Measurements from ENCODE around the gene CASR. TPM values are rescaled to one million over a fixed set of nuclear protein-coding genes. Genes with fewer than 3 reads are reported as not detected.

CASR gene
- total RNA-seq, 4 donors from 2014 or later: under 0.01 to 0.19 TPM; not detected in 2

GRCh38 chr3:122316368-122316767, 132.9 kb downstream of the CASR start:
- intact Hi-C loops (cut with DNase I): no loop called here
- H3K4me3 ChIP-seq: no peak overlapping the region
- no peaks in the 10 kb centered on the region for H3K9me3 ChIP-seq
- peaks cover 0 to 12% (median 0%) of the 10 kb centered on the region in 4 donors for H3K27me3 ChIP-seq
- 93% methylated on average over 5 of the region's 5 CpGs for WGBS
- no peaks in the 10 kb centered on the region for H3K36me3 ChIP-seq
- H3K4me1 ChIP-seq: no peaks in the 10 kb centered on the region
- no peak overlapping the region for H3K27ac ChIP-seq (replicated peaks in 1 of 4)
- no peak for TF ChIP-seq EP300 (IDR thresholded peaks at IDR 0.05)
- TF ChIP-seq, protein P1, sequence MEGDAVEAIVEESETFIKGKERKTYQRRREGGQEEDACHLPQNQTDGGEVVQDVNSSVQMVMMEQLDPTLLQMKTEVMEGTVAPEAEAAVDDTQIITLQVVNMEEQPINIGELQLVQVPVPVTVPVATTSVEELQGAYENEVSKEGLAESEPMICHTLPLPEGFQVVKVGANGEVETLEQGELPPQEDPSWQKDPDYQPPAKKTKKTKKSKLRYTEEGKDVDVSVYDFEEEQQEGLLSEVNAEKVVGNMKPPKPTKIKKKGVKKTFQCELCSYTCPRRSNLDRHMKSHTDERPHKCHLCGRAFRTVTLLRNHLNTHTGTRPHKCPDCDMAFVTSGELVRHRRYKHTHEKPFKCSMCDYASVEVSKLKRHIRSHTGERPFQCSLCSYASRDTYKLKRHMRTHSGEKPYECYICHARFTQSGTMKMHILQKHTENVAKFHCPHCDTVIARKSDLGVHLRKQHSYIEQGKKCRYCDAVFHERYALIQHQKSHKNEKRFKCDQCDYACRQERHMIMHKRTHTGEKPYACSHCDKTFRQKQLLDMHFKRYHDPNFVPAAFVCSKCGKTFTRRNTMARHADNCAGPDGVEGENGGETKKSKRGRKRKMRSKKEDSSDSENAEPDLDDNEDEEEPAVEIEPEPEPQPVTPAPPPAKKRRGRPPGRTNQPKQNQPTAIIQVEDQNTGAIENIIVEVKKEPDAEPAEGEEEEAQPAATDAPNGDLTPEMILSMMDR (IDR thresholded peaks at IDR 0.05): no peak
- no peak for TF ChIP-seq POLR2A (IDR thresholded peaks at IDR 0.05; ENCODE audit: low read depth)
- no peak for TF ChIP-seq POLR2AphosphoS5 (IDR thresholded peaks at IDR 0.05)
- no peak for DNase-seq (ENCODE audit: extremely low spot score)

DNA sequence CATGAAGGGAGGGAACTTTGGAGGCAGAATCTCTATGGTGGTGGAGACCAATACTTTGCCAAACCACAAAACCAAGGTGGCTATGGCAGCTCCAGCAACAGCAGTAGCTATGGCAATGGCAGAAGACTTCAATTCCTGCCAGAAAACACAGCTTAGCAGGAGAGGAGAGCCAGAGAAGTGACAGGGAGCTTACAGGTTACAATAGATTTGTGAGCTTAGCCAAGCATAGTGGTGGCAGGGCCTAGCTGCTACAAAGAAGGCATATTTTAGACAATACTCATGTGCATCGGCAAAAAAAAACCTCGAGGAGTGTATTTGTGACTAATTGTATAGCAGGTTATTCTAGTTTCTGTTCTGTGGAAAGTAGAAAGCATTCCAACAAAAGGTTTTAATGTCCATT, 135.2 kb downstream of the CASR start:
- intact Hi-C loops (cut with DNase I): no loop called here
- Histone ChIP-seq H3K27me3 (peaks cover 0 to 12% (median 0%) of the 10 kb centered on the region in 4 donors), H3K27ac (replicated peaks in 1 of 4) (no peak overlapping the region), H3K4me1 (no peaks in the 10 kb centered on the region), H3K4me3 (no peak overlapping the region), H3K36me3 (no peaks in the 10 kb centered on the region), H3K9me3 (no peaks in the 10 kb centered on the region)
- TF ChIP-seq POLR2A (IDR thresholded peaks at IDR 0.05; ENCODE audit: low read depth) (no peak), EP300 (IDR thresholded peaks at IDR 0.05) (no peak)
- TF ChIP-seq, protein P1 (IDR thresholded peaks at IDR 0.05): no peak
- 87% methylated on average over 2 of the region's 2 CpGs for WGBS
- DNase-seq (ENCODE audit: extremely low spot score): no peak

DNA sequence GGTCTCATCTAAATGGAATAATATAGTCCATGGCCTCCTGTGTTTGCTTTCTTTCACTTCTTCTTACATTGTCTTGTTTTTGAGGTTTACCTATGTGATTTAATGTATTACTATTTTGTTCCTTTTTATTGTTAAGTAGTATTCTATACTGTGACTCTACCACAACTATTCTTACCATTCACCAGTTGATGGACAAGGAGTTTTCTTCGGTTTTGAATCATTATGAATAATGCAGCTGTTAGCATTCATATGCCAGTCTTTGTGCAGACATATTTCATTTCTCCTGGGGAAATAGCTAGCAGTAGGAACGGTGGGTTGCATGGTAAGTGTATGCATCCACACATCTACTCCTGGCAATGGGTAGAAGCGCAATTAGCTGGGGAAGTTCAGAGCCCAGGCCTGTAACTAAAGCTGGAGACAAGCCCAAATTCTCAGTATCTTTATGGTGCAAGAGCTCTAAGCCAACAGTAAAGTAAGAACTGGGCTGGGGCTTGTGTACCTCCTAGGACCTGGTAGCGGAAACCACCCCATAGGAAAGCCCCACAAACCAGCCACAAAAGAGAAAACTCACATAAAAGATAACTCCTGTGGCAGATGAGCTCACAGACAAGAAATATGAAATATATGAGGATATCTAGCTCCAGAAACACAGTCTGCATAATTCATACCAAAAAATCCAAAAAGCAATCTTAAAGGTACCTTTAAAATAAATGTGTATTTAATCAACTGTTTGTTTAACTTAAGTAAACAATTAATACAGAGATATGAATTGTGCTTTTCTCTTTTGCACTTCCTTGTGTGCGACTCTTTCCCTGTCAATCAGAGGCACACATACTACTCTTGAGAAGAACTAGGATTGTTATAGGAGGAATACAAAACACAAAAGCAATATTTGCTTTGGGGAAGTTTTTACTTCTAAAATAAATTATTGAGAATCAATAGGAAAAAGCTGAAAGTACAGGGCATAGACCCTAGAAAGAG, 138.9 kb downstream of the CASR start:
- no peak for TF ChIP-seq EP300 (IDR thresholded peaks at IDR 0.05)
- no peak for TF ChIP-seq POLR2A (IDR thresholded peaks at IDR 0.05; ENCODE audit: low read depth)
- no peak for DNase-seq (ENCODE audit: extremely low spot score)
- no peak overlapping the region for H3K4me3 ChIP-seq
- WGBS: 62% methylated on average over 5 of the region's 5 CpGs
- H3K27ac ChIP-seq (replicated peaks in 1 of 4): no peak overlapping the region
- intact Hi-C loops (cut with DNase I): no loop called here
- H3K4me1 ChIP-seq: no peaks in the 10 kb centered on the region
- no peaks in the 10 kb centered on the region for H3K27me3 ChIP-seq
- no peaks in the 10 kb centered on the region for H3K36me3 ChIP-seq
- H3K9me3 ChIP-seq: no peaks in the 10 kb centered on the region

DNA sequence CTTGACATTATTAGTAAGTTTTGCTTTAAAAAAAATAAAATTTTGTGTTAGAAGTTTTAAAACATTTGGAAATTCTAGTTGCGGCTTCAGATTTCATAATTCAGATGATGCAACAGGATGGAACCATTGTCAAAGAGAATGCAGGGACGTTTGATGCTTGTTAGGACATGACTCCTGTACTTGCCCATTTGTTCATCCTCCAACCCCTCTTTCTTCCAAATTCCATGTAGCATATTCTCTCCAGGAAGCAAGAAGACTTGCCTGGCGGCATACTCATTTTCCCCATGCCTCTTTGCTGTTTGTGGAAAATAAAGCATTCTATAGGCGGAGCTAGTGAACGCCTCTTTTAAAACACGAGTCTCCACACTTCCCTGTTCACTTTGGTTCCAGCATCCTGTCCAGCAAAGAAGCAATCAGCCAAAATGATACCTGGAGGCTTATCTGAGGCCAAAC, 141.4 kb downstream of the CASR start, which contains the start of gene CSTA:
Gene CSTA, plus strand, starts transcription at position 378 of the 453 bp plus-strand sequence. Its CDS starts 45 bp downstream, at position 423.
- Histone ChIP-seq H3K4me1 (no peaks in the 10 kb centered on the region), H3K27me3 (no peaks in the 10 kb centered on the region), H3K9me3 (no peaks in the 10 kb centered on the region), H3K4me3 (peak within 1 kb of the TSS in 2 of 4 donors; percentile 2 to 28), H3K36me3 (no peaks in the 10 kb centered on the region), H3K27ac (replicated peaks in 1 of 4) (no peak within 1 kb of the TSS)
- no peak for TF ChIP-seq POLR2AphosphoS5 (IDR thresholded peaks at IDR 0.05)
- TF ChIP-seq, protein P1 (IDR thresholded peaks at IDR 0.05): no peak
- no peak for TF ChIP-seq EP300 (IDR thresholded peaks at IDR 0.05)
- TF ChIP-seq POLR2A (IDR thresholded peaks at IDR 0.05; ENCODE audit: low read depth): no peak
- intact Hi-C loops (cut with DNase I): no loop called here
- no peak for DNase-seq (ENCODE audit: extremely low spot score)
- 61% methylated on average over 6 of the region's 6 CpGs for WGBS

- Histone ChIP-seq H3K36me3 (no peaks in the 10 kb centered on the region), H3K27ac (replicated peaks in 1 of 4) (no peak overlapping the region), H3K27me3 (no peaks in the 10 kb centered on the region), H3K4me3 (no peak overlapping the region), H3K4me1 (no peaks in the 10 kb centered on the region), H3K9me3 (no peaks in the 10 kb centered on the region)
- intact Hi-C loops (cut with DNase I): no loop called here
- TF ChIP-seq, protein P1 (IDR thresholded peaks at IDR 0.05): no peak
- TF ChIP-seq POLR2A (IDR thresholded peaks at IDR 0.05; ENCODE audit: low read depth) (no peak), EP300 (IDR thresholded peaks at IDR 0.05) (no peak), POLR2AphosphoS5 (IDR thresholded peaks at IDR 0.05) (no peak)
- 89% methylated on average over 3 of the region's 3 CpGs for WGBS
- peak; percentile 45 for DNase-seq (ENCODE audit: extremely low spot score)
These were observed 142.3 kb downstream of the CASR start for GRCh38 chr3:122325769-122326168.
